Gastroesophageal sphincter (tissue), 4 donors: ENCODE measurements around the gene PI4KB. TPM values are rescaled to one million over a fixed set of nuclear protein-coding genes. Genes with fewer than 3 reads are reported as not detected.

Experiments used
- ATAC-seq: fragments of 150-250 bp; one replicate; pipeline ENCODE4 v1.9.1; 2016; ENCODE audit warnings: mild to moderate bottlenecking, moderate library complexity
- H3K27ac ChIP-seq, 4 donors: fragments of 200-600 bp; sonication (generic) in 3 of 4; 1 replicate in 3 of 4; 2 replicates in 1 of 4; pipeline ENCODE4 v1.5.1; 2016 to 2019
- H3K27me3 ChIP-seq: fragments of 200-600 bp; sonication (generic); one replicate; pipeline ENCODE4 v1.5.1; 2019
- H3K36me3 ChIP-seq, 2 donors: fragments of 200-600 bp; sonication (generic); one replicate each; pipeline ENCODE4 v1.5.1; 2019; ENCODE audit warnings: control low read depth in 1 of 2
- H3K4me1 ChIP-seq, 3 donors: fragments of 200-600 bp; sonication (generic); 1 replicate in 2 of 3; 2 replicates in 1 of 3; pipeline ENCODE4 v1.5.1; 2016 to 2019; ENCODE audit warnings: control low read depth in 2 of 3
- H3K4me3 ChIP-seq, 2 donors: fragments of 200-600 bp; sonication (generic); one replicate each; pipeline ENCODE4 v1.5.1; 2019; ENCODE audit warnings: mild to moderate bottlenecking in 1 of 2, moderate library complexity in 1 of 2
- H3K9me3 ChIP-seq, 3 donors: fragments of 200-600 bp; sonication (generic); one replicate each; pipeline ENCODE4 v1.5.1; 2017 to 2019; ENCODE audit warnings: control low read depth in 2 of 3
- CTCF ChIP-seq, 4 experiments: fragments of 200-600 bp in 2 of 4; fragments of 450-650 bp in 2 of 4; sonication (generic) in 1 of 4; IDR thresholded peaks; one replicate each; pipeline ENCODE4 v1.5.1; 2017 to 2019; ENCODE audit warnings: antibody characterized with exemption in 4 of 4, mild to moderate bottlenecking in 2 of 4, moderate library complexity in 2 of 4
- EP300 ChIP-seq: sonication (generic); formaldehyde crosslinking; IDR thresholded peaks from one replicate; pipeline ENCODE4 v1.6.1; 2017; ENCODE audit warnings: antibody characterized with exemption, mild to moderate bottlenecking
- POLR2A ChIP-seq, 2 donors: fragments of 450-650 bp; IDR thresholded peaks; one replicate each; pipeline ENCODE4 v1.6.1; 2017; ENCODE audit warnings: antibody characterized with exemption in 2 of 2, mild to moderate bottlenecking in 2 of 2, moderate library complexity in 1 of 2
- POLR2AphosphoS5 ChIP-seq: sonication (generic); formaldehyde crosslinking; IDR thresholded peaks from one replicate; pipeline ENCODE4 v1.6.1; 2017; ENCODE audit warnings: antibody characterized with exemption
- WGBS, 2 donors: methylation state at CpG; one replicate each; pipeline ENCODE4 v1.1.5; 2018; ENCODE audit warnings: low coverage in 1 of 2; 5-methylcytosine and 5-hydroxymethylcytosine counted together
- total RNA-seq, 4 donors: library from RNA; depleted of rRNA; stranded (reverse); fragments of >200 nt; gene quantifications; one replicate each; pipeline ENCODE4 v1.1.0, GENCODE V29; 2016

PI4KB gene
- total RNA-seq, 4 donors from 2014 or later, result 95.0 to 104 (median 97.9) TPM

- Histone ChIP-seq H3K4me3 (no peak overlapping the region), H3K4me1 (peaks cover 5 to 33% (median 6%) of the 10 kb centered on the region in 3 donors), H3K36me3 (peaks cover 0 to 44% of the 10 kb centered on the region in 2 donors), H3K9me3 (no peaks in the 10 kb centered on the region), H3K27me3 (no peaks in the 10 kb centered on the region), H3K27ac (peak overlapping the region; percentile 2 to 57 (median 29))
- peak; percentile 90 for ATAC-seq
- WGBS, 2 donors, result 24 to 31% methylated on average over 6 to 7 of the region's 7 CpGs
- TF ChIP-seq CTCF (IDR thresholded peaks at IDR 0.05), result peak; percentile 65 to 85 (median 78)
- no peak for TF ChIP-seq POLR2A (IDR thresholded peaks at IDR 0.05)
Measured at GRCh38 chr1:151340870-151341754, 13.9 kb upstream of the PI4KB start.

- H3K27me3 ChIP-seq, result no peaks in the 10 kb centered on the region
- no peak overlapping the region for H3K4me3 ChIP-seq
- H3K9me3 ChIP-seq, result no peaks in the 10 kb centered on the region
- 83 to 86% methylated on average over 3 of the region's 3 CpGs for WGBS, 2 donors
- ATAC-seq, result no peak
- H3K36me3 ChIP-seq, result peaks cover 0 to 4% of the 10 kb centered on the region in 2 donors
- peaks cover 0 to 16% (median 0%) of the 10 kb centered on the region in 3 donors for H3K4me1 ChIP-seq
- TF ChIP-seq CTCF (IDR thresholded peaks at IDR 0.05) (no peak), POLR2A (IDR thresholded peaks at IDR 0.05) (no peak), POLR2AphosphoS5 (no peak), EP300 (no peak)
- no peak overlapping the region for H3K27ac ChIP-seq
Measured at GRCh38 chr1:151336556-151336955, 9.3 kb upstream of the PI4KB start.

GRCh38 chr1:151334822-151335221 is 7.6 kb upstream of the PI4KB start:
- Histone ChIP-seq H3K4me1 (peaks cover 0 to 4% (median 0%) of the 10 kb centered on the region in 3 donors), H3K4me3 (no peak overlapping the region), H3K36me3 (no peaks in the 10 kb centered on the region), H3K27ac (no peak overlapping the region), H3K9me3 (no peaks in the 10 kb centered on the region), H3K27me3 (no peaks in the 10 kb centered on the region)
- no peak for ATAC-seq
- 60% methylated on average over 5 of the region's 5 CpGs; no CpG with 5 or more reads in 1 of the 2 donors for WGBS, 2 donors
- TF ChIP-seq CTCF (IDR thresholded peaks at IDR 0.05), result no peak
- TF ChIP-seq EP300, result no peak
- no peak for TF ChIP-seq POLR2A (IDR thresholded peaks at IDR 0.05)
- no peak for TF ChIP-seq POLR2AphosphoS5

GRCh38 chr1:151327903-151328674 is 873 bp upstream of the PI4KB start:
- H3K4me3 ChIP-seq, result peak overlapping the region; percentile 87 to 89

More at GRCh38 chr1:151327903-151328674, 873 bp upstream of the PI4KB start:
- Histone ChIP-seq H3K27me3 (no peaks in the 10 kb centered on the region), H3K9me3 (no peaks in the 10 kb centered on the region), H3K36me3 (peaks cover 0 to 28% of the 10 kb centered on the region in 2 donors), H3K27ac (peak overlapping the region; percentile 90 to 95 (median 92)), H3K4me1 (peaks cover 0 to 49% (median 26%) of the 10 kb centered on the region in 3 donors)
- TF ChIP-seq POLR2A (IDR thresholded peaks at IDR 0.05), result no peak
- TF ChIP-seq POLR2AphosphoS5, result no peak
- TF ChIP-seq EP300, result no peak
- no peak for TF ChIP-seq CTCF (IDR thresholded peaks at IDR 0.05)
- 18 to 52% methylated on average over 7 to 29 of the region's 34 CpGs for WGBS, 2 donors
- peak; percentile 21 for ATAC-seq
